GM18498 (cell line): ENCODE results near the gene APMAP.

Experiments
- ATAC-seq: cut with Tn5 transposase; IDR thresholded peaks from one replicate; pipeline ENCODE4 v1.9.1; 2021; ENCODE audit warnings: mild to moderate bottlenecking, moderate library complexity; ENCODE audit not compliant: unreplicated experiment

The APMAP gene

GRCh38 chr20:25025091-25025861 lies 32.7 kb upstream of the APMAP start:
- ATAC-seq = no peak

GRCh38 chr20:25024171-25024570 lies 31.6 kb upstream of the APMAP start:
- ATAC-seq = no peak

GRCh38 chr20:25023356-25023755 lies 30.8 kb upstream of the APMAP start:
- no peak for ATAC-seq

GRCh38 chr20:25022680-25023079 lies 30.1 kb upstream of the APMAP start:
- ATAC-seq = no peak

GRCh38 chr20:25021336-25021735 lies 28.8 kb upstream of the APMAP start:
- no peak for ATAC-seq

- ATAC-seq = no peak
These were observed 28.4 kb upstream of the APMAP start for GRCh38 chr20:25020901-25021301.

GRCh38 chr20:25020345-25020744 lies 27.8 kb upstream of the APMAP start:
- ATAC-seq = no peak

GRCh38 chr20:25019381-25020155 lies 27.0 kb upstream of the APMAP start:
- ATAC-seq = no peak

GRCh38 chr20:25018841-25019240 lies 26.3 kb upstream of the APMAP start:
- ATAC-seq = no peak

- ATAC-seq = no peak
These were observed 25.9 kb upstream of the APMAP start for GRCh38 chr20:25018425-25018824.

GRCh38 chr20:25017257-25017803 lies 24.8 kb upstream of the APMAP start:
- no peak for ATAC-seq

GRCh38 chr20:25016471-25016870 lies 23.9 kb upstream of the APMAP start:
- no peak for ATAC-seq

GRCh38 chr20:25015986-25016385 lies 23.4 kb upstream of the APMAP start:
- ATAC-seq = no peak

- no peak for ATAC-seq
These were observed 22.3 kb upstream of the APMAP start for GRCh38 chr20:25014816-25015215.

GRCh38 chr20:25013478-25014380 lies 21.2 kb upstream of the APMAP start:
- no peak for ATAC-seq

GRCh38 chr20:25012616-25013189 lies 20.2 kb upstream of the APMAP start:
- no peak for ATAC-seq

- no peak for ATAC-seq
These were observed 19.3 kb upstream of the APMAP start for GRCh38 chr20:25011831-25012241.

GRCh38 chr20:25011261-25011660 lies 18.7 kb upstream of the APMAP start:
- no peak for ATAC-seq

GRCh38 chr20:25009218-25010145 lies 16.9 kb upstream of the APMAP start:
- no peak for ATAC-seq
